GM12864 (cell line): ENCODE measurements around the gene HHATL.

ENCODE experiments used
- DNase-seq: peaks from one replicate; pipeline ENCODE4 v3.0.0-alpha.2; 2011; ENCODE audit warnings: low read depth
- H3K4me3 ChIP-seq: 2 replicates; pipeline ENCODE4 v1.5.1; 2011; ENCODE audit warnings: mild to moderate bottlenecking, low read depth, low read length, control low read depth
- CTCF ChIP-seq: IDR thresholded peaks from 2 replicates; pipeline ENCODE4 v1.5.1; 2011; ENCODE audit warnings: low read depth, mild to moderate bottlenecking, moderate library complexity, low read length, control low read depth, inconsistent platforms; ENCODE audit errors: missing control alignments

The HHATL gene

GRCh38 chr3:42702066-42702951 is at the start of gene HHATL:
HHATL (minus strand) TSS chr3:42702798; CDS start chr3:42700826, 1,972 bp downstream.
- no peak for TF ChIP-seq CTCF
- DNase-seq, result no peak

GRCh38 chr3:42751609-42752008 is 49.0 kb upstream of the HHATL start:
- DNase-seq, result no peak
- no peak for TF ChIP-seq CTCF
- H3K4me3 ChIP-seq, result no peak overlapping the region

More at GRCh38 chr3:42702066-42702951, at the start of gene HHATL:
- no peak within 1 kb of the TSS for H3K4me3 ChIP-seq

- TF ChIP-seq CTCF, result no peak
- DNase-seq, result no peak
- no peak overlapping the region for H3K4me3 ChIP-seq
These were observed 48.2 kb upstream of the HHATL start for GRCh38 chr3:42750834-42751233.

GRCh38 chr3:42749753-42750231 is 47.2 kb upstream of the HHATL start:
- DNase-seq, result no peak
- H3K4me3 ChIP-seq, result no peak overlapping the region
- TF ChIP-seq CTCF, result peak; percentile 58

- no peak for TF ChIP-seq CTCF
- no peak overlapping the region for H3K4me3 ChIP-seq
- no peak for DNase-seq
These were observed 46.6 kb upstream of the HHATL start for GRCh38 chr3:42749025-42749752.

- no peak for TF ChIP-seq CTCF
- H3K4me3 ChIP-seq, result no peak overlapping the region
- DNase-seq, result no peak
These were observed 45.0 kb upstream of the HHATL start for GRCh38 chr3:42747581-42747980.
